Measurements from ENCODE around the gene KCNJ12. TPM values are rescaled to one million over a fixed set of nuclear protein-coding genes. Genes with fewer than 3 reads are reported as not detected.

KCNJ12 gene
- total RNA-seq, 2 experiments from 2014 or later = not detected

GRCh38 chr17:21361020-21361809 lies 14.9 kb upstream of the KCNJ12 start:
- CTCF ChIA-PET = no interaction called here

GRCh38 chr17:21362331-21362931 lies 13.7 kb upstream of the KCNJ12 start:
- H3K9me3 Mint-ChIP-seq = no peaks in the 10 kb centered on the region
- no peak for DNase-seq
- intact Hi-C loops (cut with micrococcal nuclease) = no loop called here
- no peak overlapping the region for H3K4me3 Mint-ChIP-seq
- H3K27me3 Mint-ChIP-seq (ENCODE audit: low read depth) = no peaks in the 10 kb centered on the region
- H3K4me1 Mint-ChIP-seq (ENCODE audit: low read depth) = no peaks in the 10 kb centered on the region
- CTCF ChIA-PET = no interaction called here
- H3K27ac Mint-ChIP-seq = no peak overlapping the region
- no peaks in the 10 kb centered on the region for H3K36me3 Mint-ChIP-seq (ENCODE audit: low read depth)

More at GRCh38 chr17:21361020-21361809, 14.9 kb upstream of the KCNJ12 start:
- Mint-ChIP-seq H3K27me3 (ENCODE audit: low read depth) (no peaks in the 10 kb centered on the region), H3K27ac (no peak overlapping the region), H3K4me1 (ENCODE audit: low read depth) (no peaks in the 10 kb centered on the region), H3K9me3 (no peaks in the 10 kb centered on the region), H3K4me3 (no peak overlapping the region), H3K36me3 (ENCODE audit: low read depth) (no peaks in the 10 kb centered on the region)
- DNase-seq = no peak
- intact Hi-C loops (cut with micrococcal nuclease) = no loop called here

GRCh38 chr17:21363776-21364642 lies 12.1 kb upstream of the KCNJ12 start:
- intact Hi-C loops (cut with micrococcal nuclease) = no loop called here
- no peaks in the 10 kb centered on the region for H3K4me1 Mint-ChIP-seq (ENCODE audit: low read depth)
- H3K36me3 Mint-ChIP-seq (ENCODE audit: low read depth) = no peaks in the 10 kb centered on the region
- no peak overlapping the region for H3K27ac Mint-ChIP-seq
- CTCF ChIA-PET = no interaction called here
- no peaks in the 10 kb centered on the region for H3K27me3 Mint-ChIP-seq (ENCODE audit: low read depth)
- H3K4me3 Mint-ChIP-seq = no peak overlapping the region
- H3K9me3 Mint-ChIP-seq = no peaks in the 10 kb centered on the region
- DNase-seq = no peak

DNA sequence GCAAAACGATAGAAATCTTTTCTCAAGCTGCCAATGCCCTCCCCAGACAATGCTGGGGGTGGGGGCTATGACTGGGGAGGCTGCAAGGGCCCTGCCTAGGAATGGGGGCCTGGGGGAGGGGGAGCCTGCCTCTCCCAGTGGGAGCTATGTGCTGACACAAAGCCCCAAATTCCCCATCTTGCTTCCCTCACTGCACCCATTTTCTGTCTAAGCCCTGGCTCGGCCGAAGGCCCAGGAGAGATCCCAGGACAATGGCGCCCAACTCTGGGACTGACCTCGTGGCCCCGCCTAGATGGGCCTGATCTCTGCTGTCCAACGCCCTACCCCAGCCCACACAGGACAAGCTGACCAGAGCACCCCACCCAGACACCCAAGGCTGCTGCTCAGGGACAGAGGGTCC lies 11.1 kb upstream of the KCNJ12 start:
- Mint-ChIP-seq H3K4me3 (no peak overlapping the region), H3K9me3 (no peaks in the 10 kb centered on the region), H3K36me3 (ENCODE audit: low read depth) (no peaks in the 10 kb centered on the region), H3K27me3 (ENCODE audit: low read depth) (no peaks in the 10 kb centered on the region), H3K27ac (no peak overlapping the region), H3K4me1 (ENCODE audit: low read depth) (no peaks in the 10 kb centered on the region)
- no peak for DNase-seq
- intact Hi-C loops (cut with micrococcal nuclease) = no loop called here
- CTCF ChIA-PET = interaction anchor here (0.6 kb wide), 1 partner anchor 1094 kb away, joined by 3 read pairs; no protein-coding TSS in a partner anchor

DNA sequence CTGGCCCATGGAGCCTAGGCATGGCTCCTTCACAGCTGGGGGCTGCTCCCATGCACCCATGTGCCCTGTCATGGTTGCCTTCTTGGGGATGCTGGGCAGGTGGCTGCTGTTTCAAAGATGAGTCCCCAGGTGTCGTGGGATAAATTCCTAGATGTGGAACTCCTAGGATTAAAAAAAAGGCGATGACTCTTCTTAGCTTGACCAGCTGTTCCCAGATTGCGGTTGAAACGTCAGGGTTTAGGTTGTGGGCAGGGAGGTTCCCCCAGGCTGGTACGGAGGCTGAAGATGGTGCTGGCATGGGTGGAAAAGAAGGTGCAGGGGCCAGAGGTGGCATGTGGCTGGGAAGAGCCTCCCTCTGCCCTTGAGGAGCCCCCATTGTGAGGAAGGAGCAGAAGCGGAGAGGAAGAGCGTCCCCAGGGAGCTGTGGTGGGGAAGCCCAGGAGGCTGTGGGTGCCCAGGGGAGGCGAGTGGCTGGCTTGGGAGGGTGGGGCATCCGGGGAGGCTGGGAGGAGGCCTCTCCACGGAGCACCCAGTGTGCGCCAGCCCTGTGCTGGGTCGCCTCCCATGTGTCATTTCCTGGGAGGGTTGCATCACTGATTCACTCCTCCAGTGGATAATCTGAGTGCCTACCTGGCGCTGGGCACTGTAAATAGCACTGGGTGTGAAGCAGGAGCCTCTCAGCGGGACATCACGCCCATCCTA lies 7.5 kb upstream of the KCNJ12 start:
- no peak for DNase-seq
- intact Hi-C loops (cut with micrococcal nuclease) = no loop called here
- no peaks in the 10 kb centered on the region for H3K9me3 Mint-ChIP-seq
- H3K4me3 Mint-ChIP-seq = no peak overlapping the region
- H3K4me1 Mint-ChIP-seq (ENCODE audit: low read depth) = no peaks in the 10 kb centered on the region
- no peak overlapping the region for H3K27ac Mint-ChIP-seq
- H3K27me3 Mint-ChIP-seq (ENCODE audit: low read depth) = no peaks in the 10 kb centered on the region
- no peaks in the 10 kb centered on the region for H3K36me3 Mint-ChIP-seq (ENCODE audit: low read depth)
- CTCF ChIA-PET = no interaction called here

- DNase-seq = no peak
- Mint-ChIP-seq H3K36me3 (ENCODE audit: low read depth) (no peaks in the 10 kb centered on the region), H3K4me1 (ENCODE audit: low read depth) (no peaks in the 10 kb centered on the region), H3K27me3 (ENCODE audit: low read depth) (no peaks in the 10 kb centered on the region), H3K9me3 (no peaks in the 10 kb centered on the region), H3K27ac (no peak overlapping the region), H3K4me3 (no peak overlapping the region)
- intact Hi-C loops (cut with micrococcal nuclease) = no loop called here
- CTCF ChIA-PET = no interaction called here
These were observed 6.8 kb upstream of the KCNJ12 start for GRCh38 chr17:21369395-21369794.

DNA sequence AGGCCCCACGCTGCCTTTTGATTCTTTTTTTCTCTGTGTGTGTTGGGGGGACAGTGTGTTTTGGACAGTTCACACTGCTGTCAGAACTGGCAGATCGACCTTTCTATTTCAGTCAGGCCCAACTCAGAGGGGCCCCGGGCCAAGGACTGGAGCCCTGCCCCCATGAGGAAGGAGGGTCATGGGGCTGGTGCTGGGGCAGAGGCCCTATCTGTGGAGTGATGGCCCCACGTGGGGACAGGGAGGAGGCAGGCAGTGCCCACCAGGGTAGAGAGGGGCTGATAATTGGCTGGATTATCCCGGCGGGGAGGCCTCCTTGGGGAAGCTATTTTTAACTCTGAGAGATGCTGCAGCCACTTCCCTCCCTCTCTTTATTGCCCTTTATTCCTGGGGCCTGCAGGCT lies 5.7 kb upstream of the KCNJ12 start:
- Mint-ChIP-seq H3K4me3 (no peak overlapping the region), H3K36me3 (ENCODE audit: low read depth) (no peaks in the 10 kb centered on the region), H3K27me3 (ENCODE audit: low read depth) (peaks cover 7% of the 10 kb centered on the region), H3K9me3 (no peaks in the 10 kb centered on the region), H3K27ac (no peak overlapping the region), H3K4me1 (ENCODE audit: low read depth) (no peaks in the 10 kb centered on the region)
- no peak for DNase-seq
- intact Hi-C loops (cut with micrococcal nuclease) = no loop called here
- CTCF ChIA-PET = no interaction called here

GRCh38 chr17:21371511-21372081 lies 4.6 kb upstream of the KCNJ12 start:
- no peak for DNase-seq
- intact Hi-C loops (cut with micrococcal nuclease) = no loop called here
- Mint-ChIP-seq H3K4me3 (no peak overlapping the region), H3K27me3 (ENCODE audit: low read depth) (peaks cover 13% of the 10 kb centered on the region), H3K4me1 (ENCODE audit: low read depth) (no peaks in the 10 kb centered on the region), H3K27ac (no peak overlapping the region), H3K9me3 (no peaks in the 10 kb centered on the region), H3K36me3 (ENCODE audit: low read depth) (no peaks in the 10 kb centered on the region)
- CTCF ChIA-PET = no interaction called here

GRCh38 chr17:21372256-21372954 lies 3.8 kb upstream of the KCNJ12 start:
- H3K27me3 Mint-ChIP-seq (ENCODE audit: low read depth) = peaks cover 20% of the 10 kb centered on the region
- no peaks in the 10 kb centered on the region for H3K36me3 Mint-ChIP-seq (ENCODE audit: low read depth)
- no peaks in the 10 kb centered on the region for H3K9me3 Mint-ChIP-seq
- no peak for DNase-seq
- intact Hi-C loops (cut with micrococcal nuclease) = no loop called here
- H3K4me3 Mint-ChIP-seq = no peak overlapping the region
- H3K4me1 Mint-ChIP-seq (ENCODE audit: low read depth) = peaks cover 6% of the 10 kb centered on the region
- no peak overlapping the region for H3K27ac Mint-ChIP-seq
- CTCF ChIA-PET = interaction anchor here (0.6 kb wide), 1 partner anchor 12 kb away, joined by 4 read pairs; no protein-coding TSS in a partner anchor

DNA sequence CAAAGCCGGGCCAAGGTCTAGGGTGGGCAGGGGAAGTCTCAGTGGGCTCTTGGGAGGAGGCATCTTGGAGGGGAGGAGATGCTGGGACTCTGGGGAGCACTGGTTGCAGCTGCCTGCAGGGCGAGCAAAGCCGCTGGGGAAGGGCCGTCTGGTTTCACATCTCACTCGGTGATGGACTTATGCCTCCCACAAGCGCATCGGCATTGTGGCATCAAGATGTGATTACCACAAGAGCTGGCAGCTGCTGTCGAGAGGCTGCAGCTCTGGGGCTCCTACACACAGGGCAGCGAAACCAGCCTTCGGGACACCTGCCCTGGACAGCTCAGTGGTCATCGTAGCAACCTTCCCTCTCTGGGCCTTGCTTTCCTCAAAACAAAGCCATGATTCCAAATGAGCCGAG lies 3.1 kb upstream of the KCNJ12 start:
- Mint-ChIP-seq H3K36me3 (ENCODE audit: low read depth) (no peaks in the 10 kb centered on the region), H3K27ac (no peak overlapping the region), H3K4me3 (no peak overlapping the region), H3K9me3 (no peaks in the 10 kb centered on the region), H3K4me1 (ENCODE audit: low read depth) (peaks cover 6% of the 10 kb centered on the region), H3K27me3 (ENCODE audit: low read depth) (peaks cover 25% of the 10 kb centered on the region)
- intact Hi-C loops (cut with micrococcal nuclease) = no loop called here
- DNase-seq = no peak
- CTCF ChIA-PET = interaction anchor here (0.6 kb wide), 1 partner anchor 11 kb away, joined by 4 read pairs; no protein-coding TSS in a partner anchor

GRCh38 chr17:21373696-21374440 lies 2.3 kb upstream of the KCNJ12 start:
- H3K36me3 Mint-ChIP-seq (ENCODE audit: low read depth) = no peaks in the 10 kb centered on the region
- peaks cover 6% of the 10 kb centered on the region for H3K4me1 Mint-ChIP-seq (ENCODE audit: low read depth)
- H3K9me3 Mint-ChIP-seq = no peaks in the 10 kb centered on the region
- DNase-seq = no peak
- intact Hi-C loops (cut with micrococcal nuclease) = no loop called here
- H3K27me3 Mint-ChIP-seq (ENCODE audit: low read depth) = peaks cover 29% of the 10 kb centered on the region
- no peak overlapping the region for H3K4me3 Mint-ChIP-seq
- H3K27ac Mint-ChIP-seq = no peak overlapping the region
- CTCF ChIA-PET = no interaction called here
